B cell (primary cell): ENCODE results near the gene PHF19. TPM values are rescaled to one million over a fixed set of nuclear protein-coding genes. Genes with fewer than 3 reads are reported as not detected.

Source experiments
- ATAC-seq: fragments of 200-7000 bp; cut with Tn5 transposase; one replicate; pipeline ENCODE4 v1.10.0; 2021; ENCODE audit warnings: low read depth, mild to moderate bottlenecking, moderate number of reproducible peaks, moderate library complexity
- CTCF ChIA-PET: fragments of 350-600 bp; sonication (Branson Sonifier 250); formaldehyde crosslinking; loops from one replicate; lab custom pipeline; 2021; ENCODE audit warnings: antibody characterized with exemption, inconsistent platforms; lab: Charles Lee
- POLR2A ChIA-PET: fragments of 350-600 bp; sonication (Branson Sonifier 250); formaldehyde crosslinking; loops from one replicate; lab custom pipeline; 2021; ENCODE audit warnings: antibody characterized with exemption; lab: Charles Lee
- DNase-seq: peaks from one replicate; pipeline ENCODE4 v3.0.0; 2013
- H2AFZ ChIP-seq: 2 replicates; pipeline ENCODE4 v1.6.1; 2012; ENCODE audit warnings: mild to moderate bottlenecking, low read depth, low read length; ENCODE audit not compliant: insufficient read depth, poor library complexity, severe bottlenecking
- H3K27ac ChIP-seq, 2 donors: 1 replicate in 1 of 2; 2 replicates in 1 of 2; pipeline ENCODE4 v1.5.1; 2012 to 2013; ENCODE audit warnings: low read length in 2 of 2, mild to moderate bottlenecking in 2 of 2, moderate library complexity in 1 of 2
- H3K27me3 ChIP-seq, 4 experiments: fragments of 200-600 bp in 1 of 4; sonication (generic) in 1 of 4; replicated peaks in 1 of 4; 1 replicate in 2 of 4; 2 replicates in 2 of 4; pipeline versions ENCODE4 v1.6.1 to v1.7.0; 2013 to 2016; ENCODE audit warnings: low read length in 3 of 4, mild to moderate bottlenecking in 2 of 4, mixed read lengths in 1 of 4, moderate library complexity in 1 of 4; ENCODE audit not compliant: insufficient read depth in 4 of 4, control insufficient read depth in 3 of 4; ENCODE audit errors: control extremely low read depth in 1 of 4
- H3K36me3 ChIP-seq, 2 experiments: replicated peaks in 1 of 2; 1 replicate in 1 of 2; 2 replicates in 1 of 2; pipeline versions ENCODE4 v1.6.1 to v1.7.1; 2013; ENCODE audit warnings: low read length in 1 of 2; ENCODE audit not compliant: insufficient read depth in 2 of 2, control insufficient read depth in 1 of 2; ENCODE audit errors: control extremely low read depth in 1 of 2, extremely low read depth in 1 of 2
- H3K4me1 ChIP-seq, 2 donors: fragments of 200-600 bp in 1 of 2; sonication (generic) in 1 of 2; 1 replicate in 1 of 2; 2 replicates in 1 of 2; pipeline versions ENCODE4 v1.5.1 to v1.6.1; 2013 to 2017; ENCODE audit warnings: low read length in 2 of 2; ENCODE audit not compliant: control insufficient read depth in 2 of 2, insufficient read depth in 2 of 2
- H3K4me2 ChIP-seq: replicated peaks from 2 replicates; pipeline ENCODE3; 2012; ENCODE audit warnings: mild to moderate bottlenecking, low read depth, low read length; ENCODE audit not compliant: poor library complexity, severe bottlenecking
- H3K4me3 ChIP-seq, 5 experiments: fragments of 200-600 bp in 1 of 5; sonication (generic) in 1 of 5; 1 replicate in 3 of 5; 2 replicates in 2 of 5; pipeline versions ENCODE4 v1.5.1 to v1.7.0; 2011 to 2016; ENCODE audit warnings: low read length in 4 of 5, mild to moderate bottlenecking in 4 of 5, low read depth in 2 of 5, control low read depth in 1 of 5, moderate library complexity in 1 of 5; ENCODE audit not compliant: insufficient read depth in 1 of 5; ENCODE audit errors: control extremely low read depth in 1 of 5, extremely low read depth in 1 of 5
- H3K79me2 ChIP-seq: fragments of 200-600 bp; sonication (generic); one replicate; pipeline ENCODE4 v1.6.0; 2016; ENCODE audit warnings: low read length; ENCODE audit not compliant: control insufficient read depth, insufficient read depth
- H3K9ac ChIP-seq: fragments of 200-600 bp; sonication (generic); 2 replicates; pipeline ENCODE4 v1.6.1; 2017; ENCODE audit warnings: mild to moderate bottlenecking, low read length, moderate library complexity
- H3K9me3 ChIP-seq, 3 donors: one replicate each; pipeline versions ENCODE4 v1.6.1 to v1.7.1; 2013; ENCODE audit warnings: low read length in 2 of 3; ENCODE audit not compliant: control insufficient read depth in 2 of 3, insufficient read depth in 1 of 3; ENCODE audit errors: control extremely low read depth in 1 of 3
- H4K20me1 ChIP-seq: 2 replicates; pipeline ENCODE4 v1.6.0; 2012; ENCODE audit warnings: mild to moderate bottlenecking, low read length; ENCODE audit not compliant: insufficient read depth, control insufficient read depth, poor library complexity, severe bottlenecking
- H3K27ac Mint-ChIP-seq: one replicate; pipeline ENCODE4 v1.8.0; 2021; ENCODE audit warnings: mixed read lengths
- H3K27me3 Mint-ChIP-seq: one replicate; pipeline ENCODE4 v1.8.0; 2021; ENCODE audit warnings: mixed read lengths
- H3K4me1 Mint-ChIP-seq: one replicate; pipeline ENCODE4 v1.8.0; 2021; ENCODE audit warnings: mixed read lengths
- H3K4me3 Mint-ChIP-seq: one replicate; pipeline ENCODE4 v1.8.0; 2021; ENCODE audit warnings: mixed read lengths
- H3K9me3 Mint-ChIP-seq: one replicate; pipeline ENCODE4 v1.8.0; 2022; ENCODE audit warnings: mixed read lengths; ENCODE audit not compliant: insufficient read depth
- CTCF ChIP-seq: fragments of 200-600 bp; IDR thresholded peaks from one replicate; pipeline ENCODE4 v1.8.0; 2022; ENCODE audit warnings: antibody characterized with exemption, mild to moderate bottlenecking
- EZH2 ChIP-seq: IDR thresholded peaks from 2 replicates; pipeline ENCODE4 v1.6.1; 2012; ENCODE audit warnings: borderline replicate concordance, low read depth, mild to moderate bottlenecking, moderate library complexity, low read length; ENCODE audit not compliant: insufficient read depth, poor library complexity, severe bottlenecking
- WGBS: methylation state at CpG from one replicate; pipeline ENCODE4 v1.1.5; 2013; ENCODE audit warnings: missing lambda C conversion rate; ENCODE audit not compliant: insufficient coverage; 5-methylcytosine and 5-hydroxymethylcytosine counted together
- intact Hi-C: fragments of 100-400 bp; cut with micrococcal nuclease; formaldehyde crosslinking; loops from one replicate; pipeline ENCODE4 v1.10.0; 2022
- polyA plus RNA-seq: library from polyadenylated mRNA; depleted of rRNA; stranded (reverse); fragments of >200 nt; gene quantifications from 2 replicates; pipeline ENCODE4 v1.2.3, GENCODE V29; 2012
- total RNA-seq, 2 donors: library from RNA; stranded (reverse); fragments of 120-200 nt in 1 of 2; gene quantifications; 1 replicate in 1 of 2; 2 replicates in 1 of 2; pipeline versions ENCODE4 v1.2.3 to v1.2.4, GENCODE V29; 2013 to 2022

The PHF19 gene
- total and polyA plus RNA-seq, 2 donors (not counting 1 experiment from before 2014, with no cell fraction given), result 17.0 to 20.9 TPM

- Histone ChIP-seq H3K4me2 (peak overlapping the region; percentile 52), H4K20me1 (peaks cover 6% of the 10 kb centered on the region), H2AFZ (no peak overlapping the region), H3K27me3 (no peaks in the 10 kb centered on the region), H3K79me2 (no peaks in the 10 kb centered on the region), H3K4me3 (peak overlapping the region in 1 of 5 experiments; percentile 13), H3K4me1 (peaks cover 48 to 49% of the 10 kb centered on the region in 2 donors), H3K36me3 (no peaks in the 10 kb centered on the region), H3K9ac (no peak overlapping the region), H3K9me3 (no peaks in the 10 kb centered on the region), H3K27ac (peak overlapping the region; percentile 51 to 65)
- TF ChIP-seq EZH2 (no peak), CTCF (no peak)
- intact Hi-C loops, result loop anchor here (1.0 kb wide), 4 partner anchors 17 to 179 kb away; no protein-coding TSS in a partner anchor
- CTCF ChIA-PET, result interaction anchor here (0.8 to 3.1 kb wide), 13 partner anchors 11 to 167 kb away, joined by 3 to 12 read pairs (median 4); no protein-coding TSS in a partner anchor
- 53% methylated on average over 4 of the region's 6 CpGs for WGBS
- peak; percentile 88 for ATAC-seq
- Mint-ChIP-seq H3K9me3 (no peaks in the 10 kb centered on the region), H3K27ac (peak overlapping the region; percentile 79), H3K4me3 (peak overlapping the region; percentile 71), H3K27me3 (no peaks in the 10 kb centered on the region), H3K4me1 (peaks cover 50% of the 10 kb centered on the region)
- peak; percentile 79 for DNase-seq
- POLR2A ChIA-PET, result interaction anchor here (1.0 to 2.7 kb wide), 6 partner anchors 11 to 39 kb away, joined by 3 to 14 read pairs (median 6); partner anchors contain the start of gene TRAF1
Measured at GRCh38 chr9:120892748-120893610, 16.0 kb upstream of the PHF19 start.
